ENCODE measurements around the gene DAP.

GRCh38 chr5:10737880-10738279 is 23.2 kb downstream of the DAP start:
- TF ChIP-seq, protein P1, sequence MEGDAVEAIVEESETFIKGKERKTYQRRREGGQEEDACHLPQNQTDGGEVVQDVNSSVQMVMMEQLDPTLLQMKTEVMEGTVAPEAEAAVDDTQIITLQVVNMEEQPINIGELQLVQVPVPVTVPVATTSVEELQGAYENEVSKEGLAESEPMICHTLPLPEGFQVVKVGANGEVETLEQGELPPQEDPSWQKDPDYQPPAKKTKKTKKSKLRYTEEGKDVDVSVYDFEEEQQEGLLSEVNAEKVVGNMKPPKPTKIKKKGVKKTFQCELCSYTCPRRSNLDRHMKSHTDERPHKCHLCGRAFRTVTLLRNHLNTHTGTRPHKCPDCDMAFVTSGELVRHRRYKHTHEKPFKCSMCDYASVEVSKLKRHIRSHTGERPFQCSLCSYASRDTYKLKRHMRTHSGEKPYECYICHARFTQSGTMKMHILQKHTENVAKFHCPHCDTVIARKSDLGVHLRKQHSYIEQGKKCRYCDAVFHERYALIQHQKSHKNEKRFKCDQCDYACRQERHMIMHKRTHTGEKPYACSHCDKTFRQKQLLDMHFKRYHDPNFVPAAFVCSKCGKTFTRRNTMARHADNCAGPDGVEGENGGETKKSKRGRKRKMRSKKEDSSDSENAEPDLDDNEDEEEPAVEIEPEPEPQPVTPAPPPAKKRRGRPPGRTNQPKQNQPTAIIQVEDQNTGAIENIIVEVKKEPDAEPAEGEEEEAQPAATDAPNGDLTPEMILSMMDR (conservative IDR thresholded peaks at IDR 0.05; ENCODE audit: low read depth, low read length) = no peak
- no peak for TF ChIP-seq EZH2 (IDR thresholded peaks at IDR 0.05; ENCODE audit: low read length, unreplicated experiment)
- TF ChIP-seq EZH2phosphoT487 (IDR thresholded peaks at IDR 0.05; ENCODE audit: borderline replicate concordance, low read length) = no peak

Data from PC-3 (cell line).